Measurements from ENCODE around the gene GLRX.
A peak's percentile ranks its signal among the peaks of the same experiment; 100 is the strongest.

Gene GLRX

DNA sequence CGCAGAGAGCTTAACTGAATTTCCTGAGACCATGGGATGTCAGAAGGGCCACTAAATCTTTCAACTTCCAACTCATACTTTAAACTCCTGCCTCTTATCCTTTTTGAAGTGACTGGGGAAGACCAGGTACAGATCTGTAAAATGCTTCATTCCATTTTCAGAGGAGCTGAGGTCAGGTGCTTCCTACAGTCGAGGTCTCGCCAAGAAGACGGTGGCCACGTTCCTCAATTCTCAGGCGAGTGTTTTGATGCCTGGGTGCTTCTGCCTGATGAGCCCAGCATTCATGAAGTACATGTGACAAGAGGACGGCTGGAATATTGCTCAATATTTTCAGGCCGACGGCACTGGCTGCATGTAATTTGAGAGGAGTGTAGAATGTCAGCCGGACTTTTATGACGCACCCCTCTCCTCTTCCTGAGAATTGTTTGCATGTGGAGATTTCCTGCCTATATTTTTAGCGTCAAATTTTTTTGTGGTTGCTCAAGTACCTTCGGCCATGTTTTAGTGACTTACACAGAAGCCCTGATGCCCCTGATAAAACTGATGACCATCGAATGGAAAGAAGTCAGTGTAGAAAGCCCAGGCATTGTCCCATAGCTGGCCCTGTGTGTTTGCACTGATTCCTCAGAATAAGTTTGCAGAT is 38.8 kb upstream of the GLRX start:
- Histone ChIP-seq H3K4ac (ENCODE audit: low read depth in 1 of 2, low read length in 2 of 2) (peak overlapping the region in 1 of 2 experiments; percentile 65), H3K27ac (ENCODE audit: low read length, poor library complexity, severe bottlenecking) (peak overlapping the region; percentile 63), H2BK5ac (ENCODE audit: low read depth, low read length, poor library complexity, severe bottlenecking) (no peak overlapping the region), H2BK15ac (ENCODE audit: low read depth, poor library complexity, severe bottlenecking) (no peak overlapping the region), H4K91ac (ENCODE audit: low read length) (no peak overlapping the region), H2AFZ (ENCODE audit: low read depth, low read length) (no peak overlapping the region), H3K9me3 (ENCODE audit: control insufficient read depth, low read length) (no peaks in the 10 kb centered on the region), H4K8ac (ENCODE audit: low read length) (no peak overlapping the region), H3K23ac (ENCODE audit: low read length in 2 of 2) (no peak overlapping the region), H3K27me3 (ENCODE audit: control insufficient read depth in 1 of 2, insufficient read depth in 1 of 2, low read length in 2 of 2) (no peaks in the 10 kb centered on the region), H2AK5ac (ENCODE audit: low read length, severe bottlenecking) (no peak overlapping the region), H3K79me1 (replicated peaks; ENCODE audit: low read length, poor library complexity, severe bottlenecking) (no peaks in the 10 kb centered on the region), H3K14ac (ENCODE audit: low read length in 2 of 2) (no peak overlapping the region), H2BK120ac (ENCODE audit: low read depth, low read length) (no peak overlapping the region), H3K9ac (ENCODE audit: low read length) (peak overlapping the region; percentile 74), H2BK12ac (ENCODE audit: low read length in 2 of 2) (peak overlapping the region; percentile 2 to 75), H3K18ac (ENCODE audit: low read depth in 1 of 2, low read length in 2 of 2) (peak overlapping the region; percentile 40 to 75), H3K4me2 (ENCODE audit: low read length, poor library complexity, severe bottlenecking) (no peak overlapping the region), H3K4me1 (ENCODE audit: control insufficient read depth, insufficient read depth, low read depth, low read length) (peaks cover 21% of the 10 kb centered on the region), H3K36me3 (ENCODE audit: control insufficient read depth in 1 of 2, insufficient read depth in 2 of 2, low read depth in 1 of 2, low read length in 2 of 2) (no peaks in the 10 kb centered on the region), H3K4me3 (ENCODE audit: insufficient read depth in 1 of 2, low read depth in 1 of 2, low read length in 2 of 2) (peak overlapping the region in 1 of 2 experiments; percentile 41)
- peak; percentile 100 for DNase-seq
- 11% methylated on average over 14 of the region's 14 CpGs for WGBS

DNA sequence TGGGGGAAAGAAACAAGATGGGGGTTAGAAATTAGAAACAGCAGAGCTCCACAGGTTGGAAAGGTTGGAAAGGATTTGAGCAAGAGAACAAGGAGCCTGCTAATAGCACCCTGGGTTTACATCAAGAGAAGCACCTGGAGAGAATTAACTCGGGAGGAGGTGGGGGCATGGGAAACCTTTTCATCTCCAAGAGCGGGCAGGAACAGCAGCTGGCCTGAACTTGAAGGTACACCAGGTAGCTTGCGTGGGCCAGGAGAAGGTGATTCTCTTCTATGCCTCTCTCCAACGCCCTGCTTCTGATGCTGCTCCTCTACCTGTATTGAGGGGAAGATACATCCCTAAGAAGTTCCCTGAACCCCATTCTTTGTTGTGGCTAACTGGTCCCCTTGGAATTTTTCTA is 37.1 kb upstream of the GLRX start:
- Histone ChIP-seq H3K9ac (ENCODE audit: low read length) (peak overlapping the region; percentile 92), H2AK5ac (ENCODE audit: low read length, severe bottlenecking) (peak overlapping the region; percentile 79), H2BK15ac (ENCODE audit: low read depth, poor library complexity, severe bottlenecking) (peak overlapping the region; percentile 46), H3K79me1 (replicated peaks; ENCODE audit: low read length, poor library complexity, severe bottlenecking) (no peaks in the 10 kb centered on the region), H3K27me3 (ENCODE audit: control insufficient read depth in 1 of 2, insufficient read depth in 1 of 2, low read length in 2 of 2) (no peaks in the 10 kb centered on the region), H3K14ac (ENCODE audit: low read length in 2 of 2) (peak overlapping the region in 1 of 2 experiments; percentile 72), H3K18ac (ENCODE audit: low read depth in 1 of 2, low read length in 2 of 2) (peak overlapping the region; percentile 85 to 91), H3K36me3 (ENCODE audit: control insufficient read depth in 1 of 2, insufficient read depth in 2 of 2, low read depth in 1 of 2, low read length in 2 of 2) (no peaks in the 10 kb centered on the region), H3K4me1 (ENCODE audit: control insufficient read depth, insufficient read depth, low read depth, low read length) (peaks cover 22% of the 10 kb centered on the region), H3K9me3 (ENCODE audit: control insufficient read depth, low read length) (no peaks in the 10 kb centered on the region), H4K91ac (ENCODE audit: low read length) (peak overlapping the region; percentile 95), H2BK5ac (ENCODE audit: low read depth, low read length, poor library complexity, severe bottlenecking) (no peak overlapping the region), H3K4me2 (ENCODE audit: low read length, poor library complexity, severe bottlenecking) (peak overlapping the region; percentile 31), H3K23ac (ENCODE audit: low read length in 2 of 2) (no peak overlapping the region), H3K27ac (ENCODE audit: low read length, poor library complexity, severe bottlenecking) (peak overlapping the region; percentile 86), H2BK12ac (ENCODE audit: low read length in 2 of 2) (peak overlapping the region; percentile 88 to 100), H2BK120ac (ENCODE audit: low read depth, low read length) (no peak overlapping the region), H3K4me3 (ENCODE audit: insufficient read depth in 1 of 2, low read depth in 1 of 2, low read length in 2 of 2) (peak overlapping the region in 1 of 2 experiments; percentile 69), H3K4ac (ENCODE audit: low read depth in 1 of 2, low read length in 2 of 2) (peak overlapping the region; percentile 73 to 78), H2AFZ (ENCODE audit: low read depth, low read length) (peak overlapping the region; percentile 43), H4K8ac (ENCODE audit: low read length) (peak overlapping the region; percentile 78)
- DNase-seq: no peak
- 82% methylated on average over 4 of the region's 4 CpGs for WGBS

DNA sequence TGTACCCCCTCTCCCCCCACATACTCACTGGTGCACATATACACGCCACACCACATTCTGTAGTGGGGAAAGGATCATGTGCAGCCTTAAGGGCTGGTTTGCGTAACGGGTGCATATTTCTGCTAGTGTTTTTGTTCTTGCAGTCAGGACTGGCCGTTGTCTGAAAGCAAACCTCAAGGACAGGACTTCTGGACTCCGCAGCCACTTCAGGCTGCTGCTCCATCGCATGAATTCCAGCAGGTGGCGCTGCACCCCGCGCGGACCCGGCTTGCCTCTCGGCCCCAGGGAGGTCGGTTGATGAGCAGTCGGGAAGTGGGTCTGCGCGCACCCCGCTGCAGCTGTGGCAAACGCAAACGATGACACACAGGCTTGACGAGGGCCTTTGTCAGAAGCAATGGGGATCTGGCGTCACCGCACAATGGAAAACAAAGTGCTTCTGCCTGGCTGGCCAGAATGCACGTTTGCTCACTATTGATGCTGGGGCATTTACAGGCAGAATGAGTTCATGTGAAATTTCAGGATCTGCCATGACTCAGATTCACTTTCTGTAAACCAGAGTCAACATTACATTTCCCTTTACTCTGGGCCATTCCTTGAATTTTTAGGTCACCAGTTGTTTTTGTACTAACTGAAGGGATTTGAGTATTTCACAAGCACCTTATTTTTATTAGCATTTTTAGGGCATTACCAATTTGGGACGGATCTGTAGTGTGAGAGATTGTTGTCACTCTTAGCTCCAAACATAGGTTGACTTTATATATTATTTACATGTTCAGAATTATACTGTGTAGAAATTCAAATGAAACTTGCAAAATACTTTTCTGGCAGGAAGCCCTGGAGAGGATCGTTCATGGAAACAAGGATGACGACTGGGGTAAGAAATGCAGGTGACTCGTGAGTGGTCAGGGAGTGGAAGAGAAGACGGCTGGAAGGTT is 36.4 kb upstream of the GLRX start:
- peak overlapping the region in 1 of 2 experiments; percentile 6 for H3K4ac ChIP-seq (ENCODE audit: low read depth in 1 of 2, low read length in 2 of 2)
- DNase-seq: peak; percentile 100
- no peak overlapping the region for H3K23ac ChIP-seq (ENCODE audit: low read length in 2 of 2)
- WGBS: 2% methylated on average over 27 of the region's 28 CpGs
- no peak overlapping the region for H4K91ac ChIP-seq (ENCODE audit: low read length)
- no peaks in the 10 kb centered on the region for H3K36me3 ChIP-seq (ENCODE audit: control insufficient read depth in 1 of 2, insufficient read depth in 2 of 2, low read depth in 1 of 2, low read length in 2 of 2)
- no peaks in the 10 kb centered on the region for H3K9me3 ChIP-seq (ENCODE audit: control insufficient read depth, low read length)
- H2BK15ac ChIP-seq (ENCODE audit: low read depth, poor library complexity, severe bottlenecking): peak overlapping the region; percentile 46
- peak overlapping the region; percentile 86 for H3K27ac ChIP-seq (ENCODE audit: low read length, poor library complexity, severe bottlenecking)
- peak overlapping the region; percentile 39 to 69 for H3K4me3 ChIP-seq (ENCODE audit: insufficient read depth in 1 of 2, low read depth in 1 of 2, low read length in 2 of 2)
- H3K79me1 ChIP-seq (replicated peaks; ENCODE audit: low read length, poor library complexity, severe bottlenecking): no peaks in the 10 kb centered on the region
- H2BK120ac ChIP-seq (ENCODE audit: low read depth, low read length): no peak overlapping the region
- H3K4me2 ChIP-seq (ENCODE audit: low read length, poor library complexity, severe bottlenecking): peak overlapping the region; percentile 81
- peak overlapping the region; percentile 67 to 85 for H3K18ac ChIP-seq (ENCODE audit: low read depth in 1 of 2, low read length in 2 of 2)
- no peaks in the 10 kb centered on the region for H3K27me3 ChIP-seq (ENCODE audit: control insufficient read depth in 1 of 2, insufficient read depth in 1 of 2, low read length in 2 of 2)
- peak overlapping the region; percentile 75 for H2AFZ ChIP-seq (ENCODE audit: low read depth, low read length)
- H2BK5ac ChIP-seq (ENCODE audit: low read depth, low read length, poor library complexity, severe bottlenecking): no peak overlapping the region
- peak overlapping the region in 1 of 2 experiments; percentile 67 for H2BK12ac ChIP-seq (ENCODE audit: low read length in 2 of 2)
- peak overlapping the region; percentile 92 for H3K9ac ChIP-seq (ENCODE audit: low read length)
- H2AK5ac ChIP-seq (ENCODE audit: low read length, severe bottlenecking): no peak overlapping the region
- H3K14ac ChIP-seq (ENCODE audit: low read length in 2 of 2): no peak overlapping the region
- H4K8ac ChIP-seq (ENCODE audit: low read length): peak overlapping the region; percentile 82
- peaks cover 22% of the 10 kb centered on the region for H3K4me1 ChIP-seq (ENCODE audit: control insufficient read depth, insufficient read depth, low read depth, low read length)

DNA sequence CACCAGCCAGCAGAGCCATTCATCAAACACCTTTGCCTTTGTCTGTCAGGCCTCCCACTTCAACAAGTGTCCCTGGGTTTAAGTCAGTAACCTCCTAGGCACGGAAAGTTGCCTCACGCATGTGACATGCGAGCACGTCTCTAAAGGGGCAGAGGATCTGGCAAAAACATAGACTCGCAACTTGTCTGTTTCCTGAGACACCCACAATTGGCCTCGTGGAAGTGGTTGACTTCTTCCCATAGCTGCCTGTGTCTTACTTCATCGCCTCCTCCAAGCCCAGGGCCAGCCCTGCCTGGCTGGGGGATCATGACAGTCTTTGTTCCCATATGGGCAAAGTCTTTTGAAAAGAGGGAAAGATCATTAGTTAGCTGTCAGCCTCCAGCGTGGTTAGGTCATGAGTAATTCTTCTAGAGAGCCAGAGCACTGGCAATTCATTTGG is 35.5 kb upstream of the GLRX start:
- Histone ChIP-seq H3K23ac (ENCODE audit: low read length in 2 of 2) (no peak overlapping the region), H3K9me3 (ENCODE audit: control insufficient read depth, low read length) (no peaks in the 10 kb centered on the region), H2BK120ac (ENCODE audit: low read depth, low read length) (peak overlapping the region; percentile 45), H3K36me3 (ENCODE audit: control insufficient read depth in 1 of 2, insufficient read depth in 2 of 2, low read depth in 1 of 2, low read length in 2 of 2) (no peaks in the 10 kb centered on the region), H3K27me3 (ENCODE audit: control insufficient read depth in 1 of 2, insufficient read depth in 1 of 2, low read length in 2 of 2) (no peaks in the 10 kb centered on the region), H2AK5ac (ENCODE audit: low read length, severe bottlenecking) (peak overlapping the region; percentile 25), H3K4me1 (ENCODE audit: control insufficient read depth, insufficient read depth, low read depth, low read length) (peaks cover 22% of the 10 kb centered on the region), H2BK15ac (ENCODE audit: low read depth, poor library complexity, severe bottlenecking) (no peak overlapping the region), H3K4me2 (ENCODE audit: low read length, poor library complexity, severe bottlenecking) (no peak overlapping the region), H2BK12ac (ENCODE audit: low read length in 2 of 2) (peak overlapping the region; percentile 82 to 94), H4K91ac (ENCODE audit: low read length) (peak overlapping the region; percentile 95), H3K9ac (ENCODE audit: low read length) (peak overlapping the region; percentile 92), H3K14ac (ENCODE audit: low read length in 2 of 2) (no peak overlapping the region), H2BK5ac (ENCODE audit: low read depth, low read length, poor library complexity, severe bottlenecking) (no peak overlapping the region), H3K27ac (ENCODE audit: low read length, poor library complexity, severe bottlenecking) (peak overlapping the region; percentile 86), H4K8ac (ENCODE audit: low read length) (peak overlapping the region; percentile 90), H3K79me1 (replicated peaks; ENCODE audit: low read length, poor library complexity, severe bottlenecking) (no peaks in the 10 kb centered on the region), H3K18ac (ENCODE audit: low read depth in 1 of 2, low read length in 2 of 2) (peak overlapping the region; percentile 91 to 98), H3K4ac (ENCODE audit: low read depth in 1 of 2, low read length in 2 of 2) (peak overlapping the region in 1 of 2 experiments; percentile 95), H3K4me3 (ENCODE audit: insufficient read depth in 1 of 2, low read depth in 1 of 2, low read length in 2 of 2) (peak overlapping the region in 1 of 2 experiments; percentile 69), H2AFZ (ENCODE audit: low read depth, low read length) (no peak overlapping the region)
- 37% methylated on average over 8 of the region's 8 CpGs for WGBS
- peak; percentile 97 for DNase-seq

All from mesenchymal stem cell (in vitro differentiated cells and primary cell).